ENCODE data around the gene ID3. TPM values are rescaled to one million over a fixed set of nuclear protein-coding genes. Genes with fewer than 3 reads are reported as not detected.

The ID3 gene
- total RNA-seq, 1 experiment from 2014 or later, result 119 TPM

DNA sequence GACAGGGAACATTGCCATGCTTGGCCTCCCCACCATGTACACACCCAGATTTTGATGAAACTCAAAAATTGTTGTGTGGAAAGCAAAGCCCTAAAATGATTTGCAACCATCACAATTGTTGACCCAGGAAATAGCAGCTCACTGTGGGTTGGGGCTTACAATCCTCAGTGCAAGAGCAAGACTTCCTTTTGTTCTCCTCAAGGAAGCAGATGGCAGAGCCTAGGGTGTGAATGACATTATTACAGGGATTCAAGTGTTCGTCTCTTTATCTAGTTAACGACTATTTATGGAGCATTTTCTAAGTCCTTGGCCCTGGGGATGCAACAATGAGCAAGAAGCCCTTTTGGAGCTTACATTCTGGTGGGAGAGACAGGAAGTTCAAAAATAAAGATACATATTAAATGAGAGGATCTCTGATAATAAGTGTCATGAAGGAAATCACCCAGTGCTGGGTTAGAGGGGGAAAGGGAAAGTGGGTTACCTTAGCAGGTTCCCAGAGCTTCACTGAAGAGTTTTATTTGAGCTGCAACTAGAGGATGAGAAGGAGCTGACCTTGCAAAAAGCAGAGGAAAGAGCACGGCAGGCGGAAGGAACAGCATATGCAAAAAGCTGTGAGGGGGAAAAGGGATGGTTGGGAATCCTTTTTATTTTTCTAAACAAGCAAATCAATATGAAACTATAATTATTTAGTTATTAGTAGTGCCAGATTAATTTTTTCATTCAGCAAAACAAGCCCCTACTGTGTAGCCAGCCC is 38.5 kb upstream of the ID3 start:
- Histone ChIP-seq H3K14ac (ENCODE audit: insufficient read depth, low read length) (no peak overlapping the region), H3T11ph (ENCODE audit: low read length) (no peak overlapping the region), H3K79me1 (ENCODE audit: insufficient read depth, low read depth, low read length, poor library complexity, severe bottlenecking) (no peaks in the 10 kb centered on the region), H3K4me1 (ENCODE audit: insufficient read depth, low read length) (peaks cover 23% of the 10 kb centered on the region), H3K23ac (ENCODE audit: insufficient read length, low read depth, low read length) (no peak overlapping the region), H3K9me3 (ENCODE audit: control insufficient read depth, low read depth, low read length) (no peaks in the 10 kb centered on the region), H3K79me2 (ENCODE audit: insufficient read depth, low read length) (no peaks in the 10 kb centered on the region), H3K4me2 (ENCODE audit: insufficient read depth, insufficient read length, low read length) (peak overlapping the region; percentile 7), H2BK20ac (ENCODE audit: low read depth, low read length, poor library complexity, severe bottlenecking) (no peak overlapping the region), H2AK5ac (ENCODE audit: insufficient read length, low read length) (no peak overlapping the region), H2AFZ (ENCODE audit: low read length) (no peak overlapping the region), H3K9ac (ENCODE audit: extremely low read depth, insufficient read length, low read length) (no peak overlapping the region), H3K27ac (ENCODE audit: insufficient read length, low read depth, low read length) (peak overlapping the region; percentile 85), H3K27me3 (ENCODE audit: insufficient read depth, low read length) (no peaks in the 10 kb centered on the region), H4K91ac (ENCODE audit: insufficient read length, low read depth, low read length) (no peak overlapping the region), H2BK5ac (ENCODE audit: insufficient read length, low read length) (no peak overlapping the region), H2BK120ac (ENCODE audit: low read depth, low read length, poor library complexity, severe bottlenecking) (no peak overlapping the region), H3K56ac (ENCODE audit: insufficient read length, low read depth, low read length) (no peak overlapping the region), H3K23me2 (ENCODE audit: insufficient read length, low read depth, low read length, poor library complexity, severe bottlenecking) (no peaks in the 10 kb centered on the region), H4K5ac (ENCODE audit: insufficient read length, low read depth, low read length) (peak overlapping the region; percentile 3), H3K4ac (ENCODE audit: low read depth, low read length) (no peak overlapping the region), H2BK15ac (ENCODE audit: low read depth, low read length) (no peak overlapping the region), H4K8ac (replicated peaks; ENCODE audit: insufficient read length, low read depth, low read length) (no peak overlapping the region), H4K20me1 (ENCODE audit: control insufficient read depth, insufficient read depth, insufficient read length) (no peaks in the 10 kb centered on the region), H3K18ac (ENCODE audit: insufficient read length, low read depth, low read length) (no peak overlapping the region), H2BK12ac (ENCODE audit: insufficient read length, low read depth, low read length) (no peak overlapping the region)
- TF ChIP-seq, protein P1, sequence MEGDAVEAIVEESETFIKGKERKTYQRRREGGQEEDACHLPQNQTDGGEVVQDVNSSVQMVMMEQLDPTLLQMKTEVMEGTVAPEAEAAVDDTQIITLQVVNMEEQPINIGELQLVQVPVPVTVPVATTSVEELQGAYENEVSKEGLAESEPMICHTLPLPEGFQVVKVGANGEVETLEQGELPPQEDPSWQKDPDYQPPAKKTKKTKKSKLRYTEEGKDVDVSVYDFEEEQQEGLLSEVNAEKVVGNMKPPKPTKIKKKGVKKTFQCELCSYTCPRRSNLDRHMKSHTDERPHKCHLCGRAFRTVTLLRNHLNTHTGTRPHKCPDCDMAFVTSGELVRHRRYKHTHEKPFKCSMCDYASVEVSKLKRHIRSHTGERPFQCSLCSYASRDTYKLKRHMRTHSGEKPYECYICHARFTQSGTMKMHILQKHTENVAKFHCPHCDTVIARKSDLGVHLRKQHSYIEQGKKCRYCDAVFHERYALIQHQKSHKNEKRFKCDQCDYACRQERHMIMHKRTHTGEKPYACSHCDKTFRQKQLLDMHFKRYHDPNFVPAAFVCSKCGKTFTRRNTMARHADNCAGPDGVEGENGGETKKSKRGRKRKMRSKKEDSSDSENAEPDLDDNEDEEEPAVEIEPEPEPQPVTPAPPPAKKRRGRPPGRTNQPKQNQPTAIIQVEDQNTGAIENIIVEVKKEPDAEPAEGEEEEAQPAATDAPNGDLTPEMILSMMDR (conservative IDR thresholded peaks at IDR 0.05), result no peak
- no peak for DNase-seq
- Mint-ChIP-seq H3K27ac (peak overlapping the region; percentile 71 to 99 (median 95)), H3K9me3 (no peaks in the 10 kb centered on the region), H3K4me3 (peak overlapping the region in 1 of 2 experiments; percentile 22; a peak in 3 of 5 replicates), H3K36me3 (ENCODE audit: insufficient read depth in 1 of 3, low read depth in 3 of 3) (no peaks in the 10 kb centered on the region), H3K4me1 (peaks cover 63 to 72% of the 10 kb centered on the region in 2 experiments), H3K27me3 (ENCODE audit: low read depth) (peaks cover 2% of the 10 kb centered on the region; the same call in 1 of the 2 replicates)
- WGBS (ENCODE audit: extremely low coverage, insufficient read length, low lambda C conversion rate), result no CpG with 5 or more reads among the region's 4 CpGs
